Endometrial microvascular endothelial cells (primary cell): Measurements from ENCODE around the gene PALB2. TPM values are rescaled to one million over a fixed set of nuclear protein-coding genes. Genes with fewer than 3 reads are reported as not detected.

Experiments used
- in situ Hi-C: cut with HindIII; loops from 2 replicates; pipeline ENCODE4 v1.10.0; 2017; ENCODE audit warnings: low sequenced_read_pairs, low pct_unique_long_range_greater_than_20kb; ENCODE audit errors: inconsistent ontology term
- total RNA-seq: library from RNA; depleted of rRNA; stranded (reverse); fragments of >200 nt; gene quantifications from one replicate; pipeline ENCODE4 v1.2.3, GENCODE V29; 2015; ENCODE audit errors: inconsistent ontology term

Gene PALB2
- total RNA-seq, 1 donor from 2014 or later = 11.3 TPM

DNA sequence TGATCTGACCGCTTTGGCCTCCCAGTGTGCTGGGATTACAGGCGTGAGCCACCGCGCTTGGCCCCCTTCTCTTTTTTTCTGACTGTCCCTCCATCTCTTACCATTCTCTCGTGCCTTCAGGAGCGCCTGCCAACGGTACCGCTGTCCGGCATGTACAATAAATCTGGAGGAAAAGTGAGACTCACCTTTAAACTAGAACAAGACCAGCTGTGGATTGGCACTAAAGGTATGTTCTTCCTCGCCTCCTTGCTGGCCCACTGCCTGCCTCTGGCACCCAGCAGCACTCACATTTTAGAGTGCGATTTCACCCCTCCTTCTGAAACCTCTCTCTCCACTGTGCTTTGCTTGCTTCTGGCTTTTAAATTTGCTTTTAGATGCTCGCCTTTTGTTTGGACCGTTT, 78.6 kb downstream of the PALB2 start:
- in situ Hi-C loops = no loop called here

DNA sequence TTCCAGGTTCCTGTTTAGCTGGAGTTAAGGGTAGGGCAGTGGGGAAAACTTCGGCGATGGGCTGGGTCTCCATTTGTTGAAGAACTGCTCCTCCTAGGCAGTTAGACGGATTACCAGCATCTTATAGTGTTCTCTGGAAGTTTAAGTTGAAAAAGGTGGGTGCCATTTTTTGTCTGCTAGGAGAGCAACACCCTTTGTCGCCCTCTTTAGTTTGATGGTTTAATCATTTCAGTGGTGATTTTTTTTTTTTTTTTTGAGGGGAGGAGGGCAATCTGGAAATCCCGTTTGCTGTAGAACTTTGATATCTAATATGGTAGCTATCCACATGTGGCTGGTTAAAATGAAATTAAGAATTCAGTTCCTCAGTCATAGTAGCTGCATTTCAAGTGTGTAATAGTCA, 79.5 kb downstream of the PALB2 start:
- in situ Hi-C loops = no loop called here

DNA sequence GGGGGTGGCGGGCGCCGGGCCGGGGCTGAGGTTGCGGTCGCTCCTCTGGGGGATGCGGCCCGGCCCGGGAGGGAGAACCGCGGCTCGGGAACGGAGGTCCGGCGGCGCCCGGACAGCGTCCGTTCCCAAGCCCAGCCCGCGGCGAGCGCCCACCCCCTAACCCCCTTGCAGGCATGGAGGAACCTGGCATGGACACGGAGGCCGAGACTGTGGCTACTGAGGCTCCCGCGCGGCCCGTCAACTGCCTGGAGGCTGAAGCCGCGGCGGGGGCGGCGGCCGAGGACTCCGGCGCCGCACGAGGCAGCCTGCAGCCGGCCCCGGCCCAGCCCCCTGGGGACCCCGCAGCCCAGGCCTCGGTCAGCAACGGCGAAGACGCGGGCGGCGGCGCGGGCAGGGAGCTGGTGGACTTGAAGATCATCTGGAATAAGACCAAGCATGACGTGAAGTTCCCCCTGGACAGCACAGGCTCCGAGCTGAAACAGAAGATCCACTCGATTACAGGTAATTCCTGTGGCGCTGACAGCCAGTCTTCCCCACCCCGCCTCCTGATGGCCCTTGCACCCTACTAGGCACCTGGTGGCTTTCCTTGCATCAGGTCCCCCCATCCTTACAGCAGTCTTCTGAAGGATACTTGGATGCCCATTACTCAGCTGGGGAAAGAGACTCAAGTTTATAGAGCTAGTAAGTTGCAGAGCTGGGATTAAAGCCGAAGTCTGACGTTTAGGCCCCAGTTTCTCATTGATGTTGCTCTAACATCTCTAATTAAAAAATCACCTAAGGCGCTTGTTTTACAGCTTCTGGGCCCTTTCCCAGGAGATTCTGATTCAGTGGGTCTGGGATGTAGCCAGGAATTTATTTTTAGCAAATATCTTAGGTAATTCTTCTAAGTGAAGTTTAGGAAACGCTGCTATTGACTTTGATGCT, 83.1 kb downstream of the PALB2 start:
- in situ Hi-C loops = no loop called here

GRCh38 chr16:23556881-23557778, 84.0 kb downstream of the PALB2 start, which contains the start of the genes EARS2 and UBFD1:
EARS2 (minus strand) TSS chr16:23557350; CDS start chr16:23557343, 7 bp downstream.
UBFD1 (plus strand) TSS chr16:23557727; CDS start chr16:23557743, 16 bp downstream.
- in situ Hi-C loops = no loop called here

GRCh38 chr16:23554536-23554935, 86.6 kb downstream of the PALB2 start:
- in situ Hi-C loops = no loop called here

Other genes starting within 250 kb of the PALB2 start
- gene COG7, start 188.1 kb downstream of the PALB2 start, total RNA-seq = 22.8 TPM
- 17.7 TPM for gene GGA2, start 130.8 kb downstream of the PALB2 start, total RNA-seq
- gene EARS2, start 84.0 kb downstream of the PALB2 start, total RNA-seq = 16.9 TPM
- 64.3 TPM for gene UBFD1, start 83.6 kb downstream of the PALB2 start, total RNA-seq
- 148 TPM for gene NDUFAB1, start 45.0 kb downstream of the PALB2 start, total RNA-seq
- 75.9 TPM for gene DCTN5, start 156 bp upstream of the PALB2 start, total RNA-seq
- 120 TPM for gene PLK1, start 37.6 kb upstream of the PALB2 start, total RNA-seq
- gene ERN2, start 71.9 kb upstream of the PALB2 start, total RNA-seq = not detected
- not detected for gene CHP2, start 113.7 kb upstream of the PALB2 start, total RNA-seq
- gene PRKCB, start 194.7 kb upstream of the PALB2 start, total RNA-seq = not detected